ENCODE results near the gene NFAT5.

The NFAT5 gene

GRCh38 chr16:69717066-69717465, 151.3 kb downstream of the NFAT5 start:
- in situ Hi-C loops (cut with MboI; ENCODE audit: low sequenced_read_pairs, unreplicated experiment) = no loop called here
- no peak for DNase-seq (ENCODE audit: low spot score)
- TF ChIP-seq CTCF (IDR thresholded peaks at IDR 0.05; ENCODE audit: borderline replicate concordance, control extremely low read depth, extremely low read depth, insufficient read depth, missing control alignments) = no peak

GRCh38 chr16:69718111-69718764, 152.5 kb downstream of the NFAT5 start:
- in situ Hi-C loops (cut with MboI; ENCODE audit: low sequenced_read_pairs, unreplicated experiment) = no loop called here
- TF ChIP-seq CTCF (IDR thresholded peaks at IDR 0.05; ENCODE audit: borderline replicate concordance, control extremely low read depth, extremely low read depth, insufficient read depth, missing control alignments) = no peak
- DNase-seq (ENCODE audit: low spot score) = no peak

GRCh38 chr16:69720822-69721430, 155.2 kb downstream of the NFAT5 start:
- in situ Hi-C loops (cut with MboI; ENCODE audit: low sequenced_read_pairs, unreplicated experiment) = no loop called here
- no peak for TF ChIP-seq CTCF (IDR thresholded peaks at IDR 0.05; ENCODE audit: borderline replicate concordance, control extremely low read depth, extremely low read depth, insufficient read depth, missing control alignments)
- DNase-seq (ENCODE audit: low spot score) = no peak

- no peak for TF ChIP-seq CTCF (IDR thresholded peaks at IDR 0.05; ENCODE audit: borderline replicate concordance, control extremely low read depth, extremely low read depth, insufficient read depth, missing control alignments)
- in situ Hi-C loops (cut with MboI; ENCODE audit: low sequenced_read_pairs, unreplicated experiment) = no loop called here
- DNase-seq (ENCODE audit: low spot score) = no peak
Measured at GRCh38 chr16:69721441-69721957, 155.7 kb downstream of the NFAT5 start.

- no peak for TF ChIP-seq CTCF (IDR thresholded peaks at IDR 0.05; ENCODE audit: borderline replicate concordance, control extremely low read depth, extremely low read depth, insufficient read depth, missing control alignments)
- in situ Hi-C loops (cut with MboI; ENCODE audit: low sequenced_read_pairs, unreplicated experiment) = no loop called here
Measured at GRCh38 chr16:69724414-69724873, 158.7 kb downstream of the NFAT5 start.

GRCh38 chr16:69724981-69725479, 159.3 kb downstream of the NFAT5 start:
- in situ Hi-C loops (cut with MboI; ENCODE audit: low sequenced_read_pairs, unreplicated experiment) = no loop called here
- no peak for TF ChIP-seq CTCF (IDR thresholded peaks at IDR 0.05; ENCODE audit: borderline replicate concordance, control extremely low read depth, extremely low read depth, insufficient read depth, missing control alignments)
- no peak for DNase-seq (ENCODE audit: low spot score)

More at GRCh38 chr16:69724414-69724873, 158.7 kb downstream of the NFAT5 start:
- DNase-seq (ENCODE audit: low spot score) = no peak
